Neutrophil (primary cell): ENCODE data around the gene UCP2.

Source experiments
- H3K27ac ChIP-seq: fragments of 200-600 bp; sonication (generic); 2 replicates; pipeline ENCODE4 v1.5.1; 2016; ENCODE audit warnings: mild to moderate bottlenecking, moderate library complexity
- H3K27me3 ChIP-seq: fragments of 200-600 bp; sonication (generic); 2 replicates; pipeline ENCODE4 v1.6.0; 2016; ENCODE audit warnings: mild to moderate bottlenecking
- H3K36me3 ChIP-seq: fragments of 200-600 bp; sonication (generic); 2 replicates; pipeline ENCODE4 v1.5.1; 2017
- H3K4me1 ChIP-seq, 2 experiments: fragments of 200-600 bp in 1 of 2; sonication (generic) in 1 of 2; 1 replicate in 1 of 2; 2 replicates in 1 of 2; pipeline versions ENCODE4 v1.5.1 to v1.6.1; 2013 to 2016; ENCODE audit warnings: low read depth in 1 of 2, low read length in 1 of 2, mild to moderate bottlenecking in 1 of 2, moderate library complexity in 1 of 2; ENCODE audit not compliant: control insufficient read depth in 1 of 2, insufficient read depth in 1 of 2
- H3K4me3 ChIP-seq, 2 experiments: fragments of 200-600 bp in 1 of 2; sonication (generic) in 1 of 2; 1 replicate in 1 of 2; 2 replicates in 1 of 2; pipeline ENCODE4 v1.5.1; 2013 to 2016; ENCODE audit warnings: low read depth in 1 of 2, low read length in 1 of 2, mild to moderate bottlenecking in 1 of 2, moderate library complexity in 1 of 2
- H3K9me3 ChIP-seq: fragments of 200-600 bp; sonication (generic); 2 replicates; pipeline ENCODE4 v1.5.1; 2016
- TF ChIP-seq, protein P1 (sequence below): fragments of 200-600 bp; sonication (generic); IDR thresholded peaks from 2 replicates; pipeline ENCODE4 v1.5.1; 2016; ENCODE audit warnings: antibody characterized with exemption

Gene UCP2

DNA sequence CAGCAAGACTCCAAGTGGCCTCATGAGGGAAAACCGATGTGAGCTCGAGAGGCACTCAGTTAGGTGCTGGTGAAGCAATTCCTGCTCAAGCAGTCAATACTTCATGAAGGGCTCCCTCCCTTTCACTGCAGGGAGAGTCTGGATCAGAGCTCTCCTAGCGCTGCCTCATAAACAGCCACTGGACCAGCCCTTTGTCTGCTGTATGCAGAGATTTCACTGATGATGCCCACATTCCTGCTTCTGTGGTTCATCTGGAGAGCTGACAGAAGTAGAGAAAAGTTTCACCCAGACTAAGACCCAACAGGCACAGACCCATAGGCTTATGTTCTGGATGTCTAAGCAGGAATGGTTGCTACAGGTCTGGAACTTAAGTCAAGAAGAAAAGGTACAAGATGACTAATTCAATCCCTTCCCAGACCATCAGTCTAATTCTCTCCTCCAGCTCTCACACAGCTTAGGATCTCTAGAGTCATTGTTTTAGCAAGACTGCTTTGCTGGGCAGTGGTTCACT, 4.0 kb downstream of the UCP2 start:
- H3K4me3 ChIP-seq, result no peak overlapping the region
- H3K9me3 ChIP-seq, result no peaks in the 10 kb centered on the region
- H3K4me1 ChIP-seq, result peaks cover 46 to 54% of the 10 kb centered on the region in 2 experiments
- TF ChIP-seq, protein P1, sequence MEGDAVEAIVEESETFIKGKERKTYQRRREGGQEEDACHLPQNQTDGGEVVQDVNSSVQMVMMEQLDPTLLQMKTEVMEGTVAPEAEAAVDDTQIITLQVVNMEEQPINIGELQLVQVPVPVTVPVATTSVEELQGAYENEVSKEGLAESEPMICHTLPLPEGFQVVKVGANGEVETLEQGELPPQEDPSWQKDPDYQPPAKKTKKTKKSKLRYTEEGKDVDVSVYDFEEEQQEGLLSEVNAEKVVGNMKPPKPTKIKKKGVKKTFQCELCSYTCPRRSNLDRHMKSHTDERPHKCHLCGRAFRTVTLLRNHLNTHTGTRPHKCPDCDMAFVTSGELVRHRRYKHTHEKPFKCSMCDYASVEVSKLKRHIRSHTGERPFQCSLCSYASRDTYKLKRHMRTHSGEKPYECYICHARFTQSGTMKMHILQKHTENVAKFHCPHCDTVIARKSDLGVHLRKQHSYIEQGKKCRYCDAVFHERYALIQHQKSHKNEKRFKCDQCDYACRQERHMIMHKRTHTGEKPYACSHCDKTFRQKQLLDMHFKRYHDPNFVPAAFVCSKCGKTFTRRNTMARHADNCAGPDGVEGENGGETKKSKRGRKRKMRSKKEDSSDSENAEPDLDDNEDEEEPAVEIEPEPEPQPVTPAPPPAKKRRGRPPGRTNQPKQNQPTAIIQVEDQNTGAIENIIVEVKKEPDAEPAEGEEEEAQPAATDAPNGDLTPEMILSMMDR, result no peak
- no peaks in the 10 kb centered on the region for H3K27me3 ChIP-seq
- H3K27ac ChIP-seq, result peak overlapping the region; percentile 87
- H3K36me3 ChIP-seq, result peaks cover 60% of the 10 kb centered on the region

DNA sequence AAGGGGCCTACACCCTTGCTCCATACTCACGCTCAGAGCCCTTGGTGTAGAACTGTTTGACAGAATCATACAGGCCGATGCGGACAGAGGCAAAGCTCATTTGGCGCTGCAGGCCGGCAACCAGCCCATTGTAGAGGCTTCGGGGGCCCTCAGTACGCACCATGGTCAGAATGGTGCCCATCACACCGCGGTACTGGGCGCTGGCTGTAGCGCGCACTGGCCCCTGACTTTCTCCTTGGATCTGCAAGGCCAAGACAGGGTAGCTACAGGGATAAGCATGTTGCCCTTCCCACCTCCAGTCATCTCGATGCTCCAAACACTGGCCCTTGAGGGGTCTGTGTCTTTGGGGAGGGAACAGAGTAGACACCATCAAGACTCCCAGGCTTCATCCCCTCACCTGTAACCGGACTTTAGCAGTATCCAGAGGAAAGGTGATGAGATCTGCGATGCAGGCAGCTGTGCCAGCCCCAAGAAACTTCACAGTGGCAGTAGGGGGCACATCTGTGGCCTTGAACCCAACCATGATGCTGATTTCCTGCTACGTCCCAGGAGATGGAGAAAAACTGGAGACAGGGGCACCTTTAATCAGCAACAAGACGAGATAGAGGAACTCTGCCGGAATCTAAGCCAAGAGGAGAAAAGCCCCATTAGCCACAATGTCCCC, 4.7 kb downstream of the UCP2 start:
- peaks cover 46 to 51% of the 10 kb centered on the region in 2 experiments for H3K4me1 ChIP-seq
- H3K9me3 ChIP-seq, result no peaks in the 10 kb centered on the region
- peak overlapping the region; percentile 87 for H3K27ac ChIP-seq
- H3K27me3 ChIP-seq, result no peaks in the 10 kb centered on the region
- peaks cover 66% of the 10 kb centered on the region for H3K36me3 ChIP-seq
- TF ChIP-seq, protein P1, result no peak
- no peak overlapping the region for H3K4me3 ChIP-seq

DNA sequence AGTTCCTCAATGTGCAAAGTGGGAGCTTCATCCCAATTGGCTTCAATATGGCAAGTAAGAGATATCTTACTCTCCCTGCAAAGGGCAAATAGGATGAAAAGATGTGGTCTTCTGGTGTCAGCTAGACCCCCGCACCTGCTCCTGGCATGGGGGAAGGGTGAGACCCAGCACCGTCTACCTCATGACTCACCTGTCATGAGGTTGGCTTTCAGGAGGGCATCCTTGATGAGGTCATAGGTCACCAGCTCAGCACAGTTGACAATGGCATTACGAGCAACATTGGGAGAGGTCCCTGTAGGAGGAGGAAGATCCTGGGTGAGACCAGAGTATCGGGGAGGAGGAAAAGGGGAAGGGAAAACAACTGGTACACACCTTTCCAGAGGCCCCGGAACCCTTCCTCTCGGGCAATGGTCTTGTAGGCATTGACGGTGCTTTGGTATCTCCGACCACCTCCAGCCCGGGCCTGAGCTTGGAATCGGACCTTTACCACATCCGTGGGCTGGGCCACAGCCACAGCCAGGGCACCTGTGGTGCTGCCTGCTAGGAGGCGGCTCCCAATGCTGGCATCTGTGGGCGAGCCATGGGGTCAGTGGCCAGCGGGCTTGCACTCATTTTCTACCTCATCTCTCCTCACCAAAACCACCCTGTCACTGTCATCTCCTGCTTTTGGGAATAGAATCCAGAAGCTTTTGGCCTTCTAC, 6.0 kb downstream of the UCP2 start:
- Histone ChIP-seq H3K4me3 (no peak overlapping the region), H3K27me3 (no peaks in the 10 kb centered on the region), H3K36me3 (peaks cover 67% of the 10 kb centered on the region), H3K27ac (no peak overlapping the region), H3K4me1 (peaks cover 41 to 42% of the 10 kb centered on the region in 2 experiments), H3K9me3 (no peaks in the 10 kb centered on the region)
- TF ChIP-seq, protein P1, result no peak

DNA sequence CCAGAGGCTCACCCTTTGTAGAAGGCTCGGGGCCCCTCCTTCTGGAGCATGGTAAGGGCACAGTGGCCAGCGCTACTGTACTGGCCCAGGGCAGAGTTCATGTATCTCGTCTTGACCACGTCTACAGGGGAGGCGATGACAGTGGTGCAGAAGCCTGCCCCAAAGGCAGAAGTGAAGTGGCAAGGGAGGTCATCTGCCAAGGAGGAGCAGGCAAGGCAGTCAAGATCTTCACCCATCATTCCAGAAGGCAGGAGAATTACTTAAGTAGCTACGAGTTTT, 7.2 kb downstream of the UCP2 start:
- Histone ChIP-seq H3K36me3 (peaks cover 62% of the 10 kb centered on the region), H3K4me1 (peaks cover 29 to 30% of the 10 kb centered on the region in 2 experiments), H3K4me3 (no peak overlapping the region), H3K27ac (peak overlapping the region; percentile 33), H3K9me3 (no peaks in the 10 kb centered on the region), H3K27me3 (no peaks in the 10 kb centered on the region)
- TF ChIP-seq, protein P1, result no peak

DNA sequence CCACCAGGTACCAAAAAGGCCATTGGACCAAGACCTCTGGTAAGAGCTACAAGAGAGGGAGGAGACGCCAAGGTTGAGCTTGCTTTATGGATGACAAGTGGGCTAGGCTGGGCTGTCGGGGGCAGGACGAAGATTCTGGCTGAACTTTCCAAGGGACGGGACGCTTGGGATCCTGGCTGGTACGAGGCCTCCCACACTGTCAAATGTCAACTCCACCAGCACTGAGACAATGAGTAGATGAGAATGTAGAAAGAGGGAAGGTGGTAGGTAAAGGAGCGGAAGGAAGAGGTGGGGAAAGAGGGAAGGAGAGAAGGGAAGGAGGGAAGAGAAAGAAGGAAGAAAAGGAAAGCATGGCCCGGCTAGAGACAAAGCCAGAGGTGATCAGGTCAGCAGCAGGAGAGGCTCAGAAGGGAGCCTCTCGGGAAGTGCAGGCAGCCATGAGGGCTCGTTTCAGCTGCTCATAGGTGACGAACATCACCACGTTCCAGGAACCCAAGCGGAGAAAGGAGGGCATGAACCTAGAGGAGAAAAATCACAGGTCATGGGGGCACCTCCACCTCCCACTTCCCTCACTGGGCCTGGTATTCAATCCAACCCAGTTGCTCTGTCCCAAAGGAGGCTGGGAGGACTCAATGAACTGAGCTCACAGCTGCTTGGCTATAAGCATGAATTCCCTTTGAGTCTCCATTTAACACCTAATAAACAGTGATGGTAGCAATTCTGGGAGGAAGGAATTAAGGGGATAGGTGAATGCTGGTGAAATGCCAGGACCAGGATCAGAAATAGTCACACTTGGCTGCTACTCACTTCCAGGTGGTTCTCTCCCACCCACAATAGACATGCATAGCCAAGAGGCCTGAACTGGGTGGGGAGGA, 7.8 kb downstream of the UCP2 start:
- TF ChIP-seq, protein P1, result no peak
- Histone ChIP-seq H3K4me1 (peaks cover 23 to 25% of the 10 kb centered on the region in 2 experiments), H3K36me3 (peaks cover 62% of the 10 kb centered on the region), H3K27ac (peak overlapping the region; percentile 53), H3K27me3 (no peaks in the 10 kb centered on the region), H3K9me3 (no peaks in the 10 kb centered on the region), H3K4me3 (no peak overlapping the region)
